Eye (tissue), 1 donor: Measurements from ENCODE around the gene ARL15.

Experiments used
- DNase-seq: peaks from one replicate; pipeline ENCODE4 v3.0.0-alpha.2; 2015

Gene ARL15

GRCh38 chr5:54146390-54146789 is 164.0 kb downstream of the ARL15 start:
- no peak for DNase-seq

- DNase-seq = no peak
Measured at GRCh38 chr5:54140247-54140840, 170.0 kb downstream of the ARL15 start.

- peak; percentile 25 for DNase-seq
Measured at GRCh38 chr5:54136516-54137440, 173.6 kb downstream of the ARL15 start.

- no peak for DNase-seq
Measured at GRCh38 chr5:54135042-54135441, 175.3 kb downstream of the ARL15 start.

DNA sequence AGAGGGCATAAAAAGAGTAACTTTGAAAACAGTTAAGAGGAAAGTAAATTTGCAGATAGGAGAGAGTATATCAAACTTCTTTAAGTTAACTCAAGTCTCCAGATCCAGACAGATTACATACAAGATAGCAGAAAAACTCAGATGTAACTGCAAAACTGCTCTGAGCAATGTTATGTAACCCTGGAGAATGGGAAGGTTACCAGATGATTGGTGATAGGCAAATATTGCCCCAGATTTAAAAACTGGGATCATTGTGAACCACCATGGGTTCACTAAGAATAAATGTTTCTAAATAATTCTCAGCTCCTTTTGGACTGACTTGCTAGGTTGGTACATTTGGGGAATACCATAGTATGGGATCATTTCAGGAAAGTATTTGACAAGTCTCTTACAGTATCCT is 176.5 kb downstream of the ARL15 start:
- DNase-seq = no peak

DNA sequence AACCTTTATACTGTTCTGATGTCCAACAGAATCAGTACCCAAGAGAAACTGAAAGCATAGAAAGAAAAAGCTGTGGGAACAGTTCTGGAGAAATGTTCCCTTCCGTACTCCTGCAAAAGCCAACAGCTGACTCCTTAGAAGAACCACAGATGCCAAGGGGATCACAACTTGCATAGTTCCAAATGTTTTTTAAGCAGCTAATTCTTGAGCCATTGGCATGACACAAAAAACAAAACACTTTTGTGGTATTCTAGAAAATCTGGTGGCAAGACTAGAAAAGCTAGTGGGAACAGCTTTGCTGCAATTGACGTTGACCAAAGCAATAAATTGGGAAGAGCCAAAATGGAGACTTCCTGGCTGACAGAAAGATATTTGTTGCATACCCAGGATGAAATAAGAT is 189.9 kb downstream of the ARL15 start:
- DNase-seq = no peak

GRCh38 chr5:54117957-54118356 is 192.4 kb downstream of the ARL15 start:
- DNase-seq = no peak

DNA sequence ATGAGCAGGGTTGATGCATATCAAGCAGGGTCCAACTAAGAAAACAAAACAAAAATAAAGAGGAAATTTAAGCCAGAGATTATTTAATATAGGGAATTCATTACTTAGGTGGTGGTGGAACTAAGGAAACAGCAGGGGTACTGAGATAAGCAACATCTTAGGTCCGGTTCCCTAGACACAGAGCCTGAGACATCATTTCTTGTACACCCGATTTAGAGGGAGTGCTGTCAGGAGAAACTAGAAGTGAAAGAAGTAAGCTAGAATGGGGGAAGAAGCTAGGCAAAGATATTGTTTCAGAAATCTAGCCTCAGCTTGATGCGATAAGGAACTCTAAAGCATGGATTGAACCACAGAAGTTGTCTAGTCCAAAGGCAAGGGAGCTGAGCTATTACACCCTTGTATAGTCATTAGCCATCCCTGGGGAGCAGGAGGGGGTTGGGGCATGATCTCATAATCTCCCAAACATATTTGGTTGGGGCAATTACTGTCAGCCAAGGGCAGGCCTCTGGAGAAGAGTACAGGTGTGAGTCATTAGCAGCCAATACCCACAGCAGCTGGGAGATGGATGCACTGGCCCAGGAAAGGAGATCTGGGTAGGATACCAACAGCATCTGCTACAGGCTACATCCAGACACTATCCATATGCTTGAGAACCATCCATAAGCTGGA is 194.5 kb downstream of the ARL15 start:
- no peak for DNase-seq

GRCh38 chr5:54113060-54113459 is 197.3 kb downstream of the ARL15 start:
- no peak for DNase-seq

DNA sequence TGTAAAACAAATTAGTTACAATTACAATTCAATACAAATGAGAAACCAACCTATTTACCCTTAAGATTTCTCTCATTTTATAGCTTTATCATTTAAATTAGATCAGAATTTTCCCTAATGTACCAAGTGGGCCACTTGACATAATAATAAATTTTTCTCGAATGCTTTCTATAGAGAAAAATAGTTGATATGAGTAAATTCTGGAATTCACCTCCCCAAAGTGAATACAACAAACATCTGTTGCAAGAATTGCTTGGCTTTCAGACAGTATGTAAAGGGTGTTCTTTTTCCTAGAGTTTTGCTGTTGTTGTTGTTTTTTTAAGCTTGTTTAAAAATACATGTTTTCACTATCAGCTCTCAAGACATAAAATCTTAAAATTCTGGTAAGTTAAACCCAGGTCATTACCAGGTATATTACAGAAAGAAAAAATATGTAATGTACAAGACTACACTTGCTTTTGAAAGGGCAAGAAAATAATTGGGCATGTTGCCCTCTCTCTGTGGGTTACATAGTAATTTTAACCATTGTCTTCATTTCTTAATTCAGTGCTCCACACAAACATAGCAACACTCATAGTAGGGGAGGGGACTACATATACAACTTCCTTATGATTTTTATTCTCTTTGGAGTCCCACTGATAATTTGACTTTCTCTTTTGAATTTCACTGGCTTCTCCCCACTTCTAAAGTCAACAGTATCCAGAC is 200.6 kb downstream of the ARL15 start:
- no peak for DNase-seq

DNA sequence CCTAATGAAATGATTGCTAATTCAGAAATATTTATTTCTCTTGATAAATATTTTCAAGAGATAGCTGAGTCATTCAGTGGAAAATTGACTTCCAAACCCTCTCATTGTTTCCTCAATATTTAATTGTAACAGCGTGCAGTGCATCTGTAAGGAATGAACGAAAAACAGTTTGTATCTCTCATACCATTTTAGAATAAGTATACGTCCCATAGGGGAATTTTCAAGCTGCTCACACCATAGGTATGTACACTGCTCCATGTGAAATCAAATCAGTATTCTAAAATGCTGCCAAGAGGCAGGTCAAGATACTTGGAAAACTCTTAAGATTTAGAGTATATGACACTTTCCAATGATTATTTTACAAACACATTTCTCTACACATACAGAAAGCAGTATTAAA is 202.2 kb downstream of the ARL15 start:
- no peak for DNase-seq

DNA sequence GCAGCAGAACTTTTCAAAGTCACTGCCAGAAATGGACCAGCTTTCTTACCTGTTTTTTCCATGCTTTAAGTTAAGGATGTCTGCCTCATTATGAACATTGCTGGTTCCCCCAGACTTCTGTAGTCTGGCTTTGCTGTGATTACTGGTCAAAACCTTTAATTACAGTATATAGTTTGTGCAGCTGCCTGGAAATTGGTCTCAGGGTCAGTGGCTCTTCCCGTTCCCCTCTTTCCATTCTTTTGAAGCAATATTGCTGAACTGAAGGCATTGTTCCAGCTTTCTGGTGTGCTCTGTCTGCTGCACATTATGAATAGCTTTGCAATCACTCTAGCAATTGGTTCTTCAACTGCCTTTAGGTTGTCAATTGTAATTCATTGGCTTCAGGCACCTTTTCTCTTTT is 206.5 kb downstream of the ARL15 start:
- peak; percentile 67 for DNase-seq

DNA sequence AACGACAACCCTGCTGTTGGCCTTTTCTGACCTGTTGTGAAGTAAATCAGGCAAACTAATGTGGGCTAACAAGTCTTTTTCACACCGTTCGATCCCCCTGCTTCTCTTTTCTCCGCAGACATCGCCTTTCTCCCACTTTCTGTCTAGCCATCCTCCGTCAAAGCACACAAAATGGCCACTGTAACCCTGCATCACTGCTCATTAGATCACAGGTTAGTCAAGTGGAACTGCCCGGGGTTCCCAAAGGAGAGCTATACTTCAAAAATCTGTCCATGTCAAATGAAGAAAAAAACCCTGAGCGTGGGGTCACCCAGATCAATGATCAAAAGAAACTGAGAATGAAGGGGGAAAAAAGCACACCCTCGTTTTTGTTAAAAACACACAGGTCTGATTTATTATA is 212.1 kb downstream of the ARL15 start:
- DNase-seq = peak; percentile 84

GRCh38 chr5:54095969-54096368 is 214.4 kb downstream of the ARL15 start:
- no peak for DNase-seq

DNA sequence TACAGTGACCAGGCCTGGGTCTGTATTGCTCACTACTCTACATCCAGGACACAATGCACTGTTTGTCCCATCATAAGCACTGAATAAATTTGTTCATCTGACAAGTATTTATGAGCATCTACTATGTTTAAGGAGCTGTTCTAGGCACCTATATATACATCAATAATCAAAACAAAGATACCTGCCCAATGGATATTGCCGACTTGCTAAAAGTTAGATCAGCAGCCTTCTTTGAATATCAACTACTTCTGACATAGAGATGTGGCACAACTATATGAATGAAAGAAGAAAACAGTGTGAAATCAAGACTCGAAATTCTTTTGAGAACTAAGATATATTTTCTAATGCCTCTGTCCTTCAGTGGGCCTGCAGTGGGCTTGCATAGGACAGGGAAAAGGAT is 215.7 kb downstream of the ARL15 start:
- no peak for DNase-seq

- no peak for DNase-seq
Measured at GRCh38 chr5:54093861-54094260, 216.5 kb downstream of the ARL15 start.

- DNase-seq = no peak
Measured at GRCh38 chr5:54093081-54093492, 217.3 kb downstream of the ARL15 start.

DNA sequence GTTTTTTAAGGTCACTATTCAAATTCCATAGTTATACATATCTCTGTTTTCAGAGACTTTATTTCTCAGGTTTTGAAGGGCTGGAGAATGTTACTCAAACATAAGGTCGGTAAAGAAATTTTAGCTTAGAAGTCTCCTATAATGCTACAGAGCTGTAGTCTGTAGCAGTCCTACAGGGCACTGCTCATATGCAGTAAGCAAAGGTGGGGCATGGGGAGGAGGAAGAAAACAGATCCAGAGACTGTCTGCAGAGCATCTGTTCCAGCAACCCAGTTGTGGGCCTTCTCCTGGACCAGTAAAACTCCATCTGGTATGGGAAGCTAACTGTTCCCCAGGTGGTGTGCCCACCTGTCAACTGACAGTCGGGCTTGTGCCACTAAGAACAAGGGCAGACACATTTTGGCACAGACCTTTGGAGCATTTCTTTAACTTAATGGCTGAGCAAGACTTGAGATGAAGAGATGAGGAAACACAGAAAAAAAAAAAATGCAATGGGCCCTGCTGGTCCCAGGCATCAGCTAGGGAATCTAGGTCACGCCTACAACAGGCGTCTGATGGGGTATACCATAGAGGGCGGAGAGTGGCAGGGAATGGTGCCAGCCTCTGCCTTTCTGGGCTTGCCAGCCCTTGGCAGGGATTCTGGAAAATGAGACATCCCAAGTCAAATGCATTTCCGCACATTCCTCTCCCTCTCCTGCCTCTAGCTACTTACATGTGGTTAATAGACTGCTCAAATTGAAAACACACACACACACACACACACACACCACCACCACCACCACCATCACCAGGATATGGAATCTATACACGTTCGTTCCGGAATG is 218.9 kb downstream of the ARL15 start:
- DNase-seq = no peak

GRCh38 chr5:54090495-54091120 is 219.8 kb downstream of the ARL15 start:
- no peak for DNase-seq

- no peak for DNase-seq
Measured at GRCh38 chr5:54088081-54088480, 222.3 kb downstream of the ARL15 start.

DNA sequence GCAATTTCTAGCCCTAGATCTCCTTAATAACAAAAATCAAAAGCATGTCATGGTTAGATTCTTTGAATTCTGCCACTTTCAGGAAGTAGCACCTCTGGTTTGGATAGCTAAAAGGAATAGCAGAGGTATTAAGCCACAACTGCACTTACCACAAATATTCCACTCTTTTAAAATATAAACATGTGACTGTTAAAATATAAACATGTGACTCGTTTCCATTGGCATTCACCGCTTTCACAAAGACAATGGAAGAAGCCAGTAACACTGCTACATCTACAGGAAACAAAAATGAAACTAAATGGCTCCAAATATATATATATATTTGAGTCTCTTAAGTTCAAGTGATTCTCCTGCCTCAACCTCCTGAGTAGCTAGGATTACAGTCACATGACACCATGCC is 222.9 kb downstream of the ARL15 start:
- DNase-seq = no peak

GRCh38 chr5:54086191-54086590 is 224.2 kb downstream of the ARL15 start:
- DNase-seq = no peak
